ENCODE measurements around the gene LIX1L. TPM values are rescaled to one million over a fixed set of nuclear protein-coding genes. Genes with fewer than 3 reads are reported as not detected.

Gene LIX1L
- total RNA-seq, 4 donors from 2014 or later: 37.1 to 108 (median 75.4) TPM

DNA sequence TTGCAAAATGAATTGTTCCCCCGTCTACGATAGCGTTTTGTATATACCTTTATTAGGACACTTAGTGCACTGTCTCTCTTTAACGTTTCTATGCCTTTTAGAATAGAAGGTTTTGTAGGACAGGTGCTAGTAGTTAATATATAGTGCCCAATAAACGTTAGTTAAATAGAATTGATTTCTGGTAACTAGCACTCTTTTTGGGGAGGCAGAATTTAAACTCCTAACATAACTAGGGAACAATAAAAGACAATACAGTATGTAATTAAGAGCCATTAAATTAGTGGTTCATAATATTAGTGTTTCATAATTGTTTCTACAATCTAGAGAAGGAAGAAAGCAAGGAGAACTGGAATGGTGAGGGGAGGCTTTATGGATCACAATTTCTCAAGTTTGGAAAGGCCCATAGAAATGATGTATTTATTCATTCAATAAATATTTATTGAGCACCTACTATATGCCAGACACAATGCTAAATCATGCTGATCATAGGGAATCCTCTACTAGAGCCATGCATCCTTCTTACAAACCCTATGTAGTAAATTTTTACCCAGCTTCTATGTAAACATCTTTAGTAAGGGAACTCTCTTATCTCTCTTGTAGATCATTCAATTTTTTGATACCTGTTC lies 7.4 kb upstream of the LIX1L start:
- no peak for ATAC-seq
- Histone ChIP-seq H3K9me3 (no peaks in the 10 kb centered on the region), H3K27me3 (no peaks in the 10 kb centered on the region), H3K27ac (peak overlapping the region; percentile 88 to 99 (median 96)), H3K4me1 (peaks cover 24 to 25% of the 10 kb centered on the region in 2 donors), H3K4me3 (peak overlapping the region; percentile 67 to 82 (median 73)), H3K36me3 (peaks cover 0 to 6% of the 10 kb centered on the region in 2 donors)
- intact Hi-C loops (cut with DNase I; ENCODE audit: low total_unique reads) (loop anchor here (2.0 kb wide), 2 partner anchors 14 to 72 kb away; no protein-coding TSS in a partner anchor), in situ Hi-C loops (cut with MboI; ENCODE audit: low sequenced_read_pairs in 4 of 4) (no loop called here)
- no peak for DNase-seq
- TF ChIP-seq, protein P1, sequence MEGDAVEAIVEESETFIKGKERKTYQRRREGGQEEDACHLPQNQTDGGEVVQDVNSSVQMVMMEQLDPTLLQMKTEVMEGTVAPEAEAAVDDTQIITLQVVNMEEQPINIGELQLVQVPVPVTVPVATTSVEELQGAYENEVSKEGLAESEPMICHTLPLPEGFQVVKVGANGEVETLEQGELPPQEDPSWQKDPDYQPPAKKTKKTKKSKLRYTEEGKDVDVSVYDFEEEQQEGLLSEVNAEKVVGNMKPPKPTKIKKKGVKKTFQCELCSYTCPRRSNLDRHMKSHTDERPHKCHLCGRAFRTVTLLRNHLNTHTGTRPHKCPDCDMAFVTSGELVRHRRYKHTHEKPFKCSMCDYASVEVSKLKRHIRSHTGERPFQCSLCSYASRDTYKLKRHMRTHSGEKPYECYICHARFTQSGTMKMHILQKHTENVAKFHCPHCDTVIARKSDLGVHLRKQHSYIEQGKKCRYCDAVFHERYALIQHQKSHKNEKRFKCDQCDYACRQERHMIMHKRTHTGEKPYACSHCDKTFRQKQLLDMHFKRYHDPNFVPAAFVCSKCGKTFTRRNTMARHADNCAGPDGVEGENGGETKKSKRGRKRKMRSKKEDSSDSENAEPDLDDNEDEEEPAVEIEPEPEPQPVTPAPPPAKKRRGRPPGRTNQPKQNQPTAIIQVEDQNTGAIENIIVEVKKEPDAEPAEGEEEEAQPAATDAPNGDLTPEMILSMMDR (IDR thresholded peaks at IDR 0.05 in 4 of 5, conservative IDR thresholded peaks at IDR 0.05 in 1 of 5): no peak
- no peak for TF ChIP-seq POLR2A (IDR thresholded peaks at IDR 0.05)

DNA sequence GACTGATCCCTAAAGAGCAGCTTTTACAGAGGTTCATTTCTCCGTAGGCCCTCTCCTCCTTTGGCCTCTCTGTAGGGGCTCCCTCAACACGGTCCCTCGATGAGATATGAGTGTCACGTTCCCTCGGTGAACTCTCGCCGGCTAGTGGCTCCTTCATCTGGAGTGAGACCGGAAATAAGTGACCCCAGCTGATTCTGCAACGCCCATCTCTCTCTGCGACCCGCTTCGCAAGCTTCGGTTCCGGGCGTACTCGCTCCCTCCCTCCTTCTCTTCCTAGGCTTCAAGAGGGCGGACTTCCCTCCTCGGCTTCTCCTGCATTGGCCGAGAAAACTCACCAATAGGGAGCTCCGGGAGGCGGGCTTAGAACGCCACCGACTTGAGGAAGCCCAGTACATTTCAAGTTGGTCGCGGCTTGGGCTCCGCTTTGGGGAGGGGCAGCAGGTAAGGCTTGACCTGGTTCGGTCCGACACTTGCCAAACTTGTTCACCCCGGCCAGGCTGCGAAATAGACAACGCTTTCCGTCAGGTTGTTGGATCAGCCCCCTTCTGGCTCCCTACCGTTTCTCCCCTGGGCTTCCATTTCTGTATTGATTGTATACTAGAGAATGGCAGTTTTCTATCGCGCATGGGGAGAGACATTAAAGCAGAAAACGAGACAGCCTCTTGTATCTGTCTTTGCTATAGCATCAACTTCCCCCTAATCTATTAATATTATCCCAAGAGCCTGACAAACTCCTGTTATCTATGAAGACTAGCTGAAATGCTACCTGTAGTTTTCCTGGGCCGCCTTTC lies 6.7 kb upstream of the LIX1L start, which contains the start of the genes ANKRD34A and POLR3GL:
Gene ANKRD34A (minus strand): TSS at position 248 of the 791 bp plus-strand sequence. CDS start 2,816 bp downstream, outside the sequence.
Gene POLR3GL (plus strand): TSS at position 363 of the 791 bp plus-strand sequence. CDS start 10,176 bp downstream, outside the sequence.
- no peaks in the 10 kb centered on the region for H3K9me3 ChIP-seq
- peaks cover 0 to 6% of the 10 kb centered on the region in 2 donors for H3K36me3 ChIP-seq
- TF ChIP-seq, protein P1 (IDR thresholded peaks at IDR 0.05 in 4 of 5, conservative IDR thresholded peaks at IDR 0.05 in 1 of 5): no peak
- TF ChIP-seq POLR2A (IDR thresholded peaks at IDR 0.05): peak; percentile 91 to 97
- intact Hi-C loops (cut with DNase I; ENCODE audit: low total_unique reads): loop anchor here (2.0 kb wide), 2 partner anchors 14 to 72 kb away; no protein-coding TSS in a partner anchor
- peak within 1 kb of the TSS; percentile 67 to 82 (median 73) for H3K4me3 ChIP-seq
- ATAC-seq (peak; percentile 81 to 88), DNase-seq (peak; percentile 97)
- H3K27ac ChIP-seq: peak within 1 kb of the TSS; percentile 88 to 99 (median 96)
- in situ Hi-C loops (cut with MboI; ENCODE audit: low sequenced_read_pairs in 4 of 4): no loop called here
- H3K27me3 ChIP-seq: no peaks in the 10 kb centered on the region
- H3K4me1 ChIP-seq: peaks cover 26 to 31% of the 10 kb centered on the region in 2 donors

DNA sequence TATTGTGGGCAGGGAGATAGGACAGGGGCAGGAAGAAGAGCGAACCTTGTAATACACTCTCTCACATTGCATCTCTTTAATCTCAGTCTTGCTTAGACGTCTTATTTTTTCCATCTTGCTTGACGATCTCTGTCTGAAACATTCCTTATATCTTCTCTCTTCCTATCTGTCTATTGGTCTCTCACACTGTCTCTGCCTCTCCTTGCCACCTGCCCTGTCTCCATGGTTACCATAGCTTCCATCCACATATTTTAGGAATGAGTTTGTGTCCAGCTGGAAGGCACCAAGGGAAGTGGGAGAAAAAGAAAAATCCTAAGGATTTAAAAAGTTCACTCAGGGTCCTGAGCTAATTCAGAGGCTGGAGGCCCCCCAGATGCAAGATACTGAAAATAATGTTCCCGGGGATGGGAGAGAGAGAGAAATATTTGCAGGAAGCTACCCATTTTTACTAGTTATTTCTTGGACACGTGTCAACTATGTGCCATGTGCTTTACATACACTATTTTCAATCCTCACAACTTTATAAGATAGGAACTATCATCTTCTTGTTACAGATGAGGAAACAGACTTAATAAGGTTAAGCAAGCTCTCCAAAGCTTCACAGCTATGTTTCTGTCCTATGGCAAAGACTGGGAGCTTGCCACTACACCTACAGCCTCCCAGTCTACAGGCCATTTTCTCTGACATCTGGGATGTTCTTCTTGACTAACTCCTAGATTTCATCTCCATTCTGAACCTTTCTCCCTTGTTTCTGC lies 5.6 kb upstream of the LIX1L start:
- peaks cover 36 to 42% of the 10 kb centered on the region in 2 donors for H3K4me1 ChIP-seq
- in situ Hi-C loops (cut with MboI; ENCODE audit: low sequenced_read_pairs in 4 of 4) (no loop called here), intact Hi-C loops (cut with DNase I; ENCODE audit: low total_unique reads) (loop anchor here (2.0 kb wide), 3 partner anchors 15 to 71 kb away; partner anchors contain the start of gene PEX11B)
- peaks cover 0 to 6% of the 10 kb centered on the region in 2 donors for H3K36me3 ChIP-seq
- H3K27me3 ChIP-seq: no peaks in the 10 kb centered on the region
- peak overlapping the region; percentile 88 to 99 (median 96) for H3K27ac ChIP-seq
- peak overlapping the region; percentile 69 to 82 (median 73) for H3K4me3 ChIP-seq
- DNase-seq (no peak), ATAC-seq (no peak)
- no peak for TF ChIP-seq POLR2A (IDR thresholded peaks at IDR 0.05)
- TF ChIP-seq, protein P1 (IDR thresholded peaks at IDR 0.05 in 4 of 5, conservative IDR thresholded peaks at IDR 0.05 in 1 of 5): no peak
- no peaks in the 10 kb centered on the region for H3K9me3 ChIP-seq
